ENCODE data around the gene ALLC.

- no peak for TF ChIP-seq POLR2A (IDR thresholded peaks at IDR 0.05)
- no peak for TF ChIP-seq CTCF (IDR thresholded peaks at IDR 0.05)
These were observed 89.1 kb downstream of the ALLC start for GRCh38 chr2:3747032-3747654.
